Sciatic nerve (tissue), 2 donors: ENCODE data around the gene TP53RK. TPM values are rescaled to one million over a fixed set of nuclear protein-coding genes. Genes with fewer than 3 reads are reported as not detected.

Experiments
- ATAC-seq: fragments of 200-7000 bp; cut with Tn5 transposase; one replicate; pipeline ENCODE4 v1.9.1; 2020; ENCODE audit warnings: mild to moderate bottlenecking, moderate library complexity
- DNase-seq: peaks from one replicate; pipeline ENCODE4 v3.0.0-alpha.2; 2020; ENCODE audit warnings: low spot score
- intact Hi-C: fragments of 100-400 bp; cut with DNase I; formaldehyde crosslinking; loops from one replicate; pipeline ENCODE4 v1.14.2; 2022
- total RNA-seq: library from RNA; stranded (reverse); fragmentation: NEBNext Ultra II Directional; extraction: Animal tissue kit (Norgen Biotek cat#: 25700); gene quantifications from one replicate; pipeline ENCODE4 v1.2.1, GENCODE V29; 2021
- donor health status: DM: no; HTN: no; CAD: no.
- donor health status: DM: no; HTN: no; CAD: no.

The TP53RK gene
- total RNA-seq, 1 donor from 2014 or later: 10.4 TPM

DNA sequence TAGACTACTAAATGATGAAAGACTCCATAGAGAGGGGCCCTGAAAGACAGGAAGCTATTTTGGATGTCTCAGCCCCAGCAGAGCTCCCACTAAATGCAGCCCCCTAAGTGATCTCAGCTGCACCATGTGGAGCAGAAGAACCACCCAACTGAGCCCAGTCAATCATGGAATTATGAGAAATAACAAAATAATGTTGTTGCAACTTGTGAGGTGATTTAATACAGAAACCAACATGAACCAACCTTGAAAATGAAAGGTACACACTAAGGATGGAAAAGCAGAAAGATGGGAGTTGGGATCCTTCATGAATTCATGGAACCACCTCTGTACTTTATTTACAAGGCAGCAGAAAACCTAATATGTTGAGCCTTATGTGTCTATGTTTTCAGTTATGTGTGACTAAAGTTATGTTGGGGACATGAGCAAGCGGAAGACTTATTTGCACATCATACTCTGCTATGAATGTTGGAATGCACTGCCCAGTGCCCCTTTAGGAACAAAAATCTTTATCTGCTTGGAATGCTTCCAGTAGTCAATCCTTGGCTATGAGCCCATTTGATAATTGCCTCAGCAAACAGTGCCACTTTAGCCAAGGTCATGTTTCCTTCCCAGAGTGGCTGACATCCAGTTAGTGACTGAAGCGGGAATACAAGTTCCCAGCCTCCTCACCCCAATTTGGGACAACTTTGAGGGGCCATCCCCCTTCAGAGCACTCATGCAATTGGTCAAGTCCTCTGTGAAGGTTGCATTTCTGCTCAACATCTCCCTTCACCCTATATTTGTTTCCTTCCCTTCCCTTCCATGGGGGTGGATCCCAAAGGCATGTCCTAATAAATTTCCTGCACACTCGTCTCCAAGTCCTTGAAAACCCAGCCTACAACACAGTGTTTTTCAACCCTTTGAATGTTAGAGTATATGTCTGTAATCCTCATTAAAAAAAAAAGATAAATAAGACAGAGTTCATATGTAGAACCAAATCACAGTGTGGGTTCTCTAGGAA is 18.4 kb downstream of the TP53RK start:
- DNase-seq (no peak), ATAC-seq (no peak)
- intact Hi-C loops: no loop called here

DNA sequence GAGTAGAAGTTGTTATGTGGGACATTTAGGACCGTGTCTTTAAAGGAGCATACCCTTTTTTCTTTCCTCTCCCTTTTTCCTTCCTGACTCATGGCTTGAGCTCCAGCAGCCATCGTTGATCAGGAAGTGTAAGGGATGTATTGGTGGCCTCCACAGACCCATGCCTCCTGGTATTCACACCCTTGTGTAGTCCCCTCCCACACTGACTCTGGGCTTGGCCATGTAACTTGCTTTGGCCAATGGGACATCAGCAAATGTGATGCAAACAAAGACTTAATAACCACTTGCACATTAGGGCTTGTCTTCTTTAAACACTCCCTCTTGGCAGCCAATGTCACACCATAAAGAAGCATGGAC is 19.0 kb downstream of the TP53RK start:
- intact Hi-C loops: no loop called here
- DNase-seq (no peak), ATAC-seq (no peak)

DNA sequence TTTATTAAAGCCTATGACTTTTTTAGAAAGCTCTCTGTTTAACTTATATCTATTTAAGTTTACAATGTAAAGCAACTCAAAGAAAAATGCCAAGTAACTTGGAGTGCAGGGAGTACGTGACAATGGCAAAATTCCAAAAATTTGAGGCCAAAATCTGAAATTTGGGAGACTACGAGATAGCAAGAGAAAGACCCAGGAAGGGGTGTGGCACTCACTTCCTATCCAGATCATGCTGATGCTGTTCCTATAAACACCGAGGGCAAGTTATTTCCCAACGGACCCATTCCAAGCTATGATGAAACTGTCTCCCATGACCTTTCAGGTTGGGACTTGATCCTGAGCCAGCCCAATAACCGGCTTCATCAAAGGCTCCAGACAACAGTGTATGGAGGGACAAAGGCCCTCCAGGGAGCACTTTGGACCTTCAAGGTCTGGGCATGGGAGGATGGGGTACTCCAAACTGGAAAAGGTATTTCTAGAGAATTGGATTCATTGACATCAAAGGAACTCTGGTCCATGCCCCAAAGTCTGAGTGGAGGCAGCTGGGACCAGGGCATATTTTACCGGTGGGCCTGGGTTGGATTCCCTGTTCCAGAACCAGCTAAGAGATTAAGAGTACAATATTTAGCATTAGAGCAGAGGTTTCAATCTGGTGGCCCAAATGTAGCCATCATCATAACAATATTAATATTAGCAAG is 22.3 kb downstream of the TP53RK start:
- no peak for DNase-seq
- no peak for ATAC-seq
- intact Hi-C loops: no loop called here

DNA sequence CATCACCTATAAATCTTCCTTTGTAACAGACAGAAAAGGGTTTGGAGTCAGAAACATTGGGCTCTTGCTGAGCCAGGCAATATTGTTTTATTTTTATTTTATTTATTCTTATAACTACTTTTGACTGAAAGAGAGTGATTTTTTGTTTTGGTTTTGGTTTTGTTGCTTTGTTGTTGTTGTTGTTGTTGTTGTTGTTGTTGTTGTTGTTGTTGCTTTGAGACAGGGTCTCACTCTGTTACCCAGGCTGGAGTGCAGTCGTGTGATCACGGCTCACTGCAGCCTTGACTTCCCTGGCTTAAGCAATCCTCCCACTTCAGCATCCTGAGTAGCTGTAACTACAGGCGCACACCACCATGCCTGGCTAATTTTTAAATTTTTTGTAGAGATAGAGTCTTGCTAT is 22.9 kb downstream of the TP53RK start:
- ATAC-seq: no peak
- no peak for DNase-seq
- intact Hi-C loops: no loop called here

DNA sequence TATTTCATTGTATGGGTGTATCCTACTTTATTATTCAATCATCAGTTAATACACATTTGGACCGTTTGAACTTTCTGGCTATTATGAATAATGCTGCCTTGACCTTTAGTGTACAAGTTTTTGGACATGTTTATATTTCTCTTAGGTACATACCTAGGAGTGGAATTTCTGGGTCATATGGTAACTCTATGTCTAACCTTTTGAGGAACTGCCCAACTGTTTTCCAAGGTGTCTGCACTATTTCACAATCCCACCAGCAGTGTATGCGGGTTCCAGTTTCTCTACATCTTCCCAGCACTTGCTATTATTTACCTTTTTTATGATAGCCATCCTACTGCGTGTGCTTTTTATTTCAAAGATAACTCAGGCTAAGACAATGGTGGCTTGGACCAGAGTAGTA is 23.6 kb downstream of the TP53RK start:
- ATAC-seq: no peak
- intact Hi-C loops: no loop called here
- no peak for DNase-seq

DNA sequence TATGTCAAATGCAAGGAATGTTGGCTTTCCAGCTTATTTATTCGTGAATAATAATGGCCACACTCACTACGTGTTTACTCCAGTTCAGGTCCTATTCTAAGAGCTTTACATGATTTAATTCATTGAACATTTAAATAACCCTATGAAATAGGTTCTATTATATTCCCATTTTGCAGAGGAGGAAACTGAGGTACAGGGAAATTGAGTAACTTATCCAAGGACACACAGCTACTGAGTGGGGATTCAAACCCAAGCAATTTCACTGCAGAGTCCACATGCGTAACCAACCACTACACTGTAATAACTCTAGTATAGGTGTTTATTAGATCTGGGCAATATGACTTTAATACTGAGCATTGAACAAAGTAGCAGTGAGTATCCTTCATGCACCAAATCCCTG is 25.7 kb downstream of the TP53RK start:
- ATAC-seq: no peak
- no peak for DNase-seq
- intact Hi-C loops: no loop called here

DNA sequence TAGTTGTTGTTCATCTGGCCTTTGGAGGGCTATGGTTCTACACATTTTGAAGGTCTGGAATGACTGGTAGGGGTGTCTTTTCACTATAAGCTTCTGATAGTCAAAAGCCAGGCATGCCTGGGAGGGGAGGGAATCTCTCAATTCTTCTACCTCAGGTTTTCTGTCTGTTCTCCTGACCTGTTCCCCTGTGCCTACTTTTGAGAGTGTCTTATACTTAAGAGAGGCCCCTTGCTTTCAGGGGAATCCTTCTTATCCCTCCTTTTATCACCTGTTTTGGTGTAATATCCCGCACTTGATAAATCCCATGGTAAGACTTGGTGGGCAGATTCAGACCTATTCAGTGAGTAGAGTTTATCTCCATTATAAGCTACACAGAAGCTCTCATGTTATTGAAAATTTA is 27.6 kb downstream of the TP53RK start:
- intact Hi-C loops: no loop called here
- DNase-seq: no peak
- ATAC-seq: no peak

DNA sequence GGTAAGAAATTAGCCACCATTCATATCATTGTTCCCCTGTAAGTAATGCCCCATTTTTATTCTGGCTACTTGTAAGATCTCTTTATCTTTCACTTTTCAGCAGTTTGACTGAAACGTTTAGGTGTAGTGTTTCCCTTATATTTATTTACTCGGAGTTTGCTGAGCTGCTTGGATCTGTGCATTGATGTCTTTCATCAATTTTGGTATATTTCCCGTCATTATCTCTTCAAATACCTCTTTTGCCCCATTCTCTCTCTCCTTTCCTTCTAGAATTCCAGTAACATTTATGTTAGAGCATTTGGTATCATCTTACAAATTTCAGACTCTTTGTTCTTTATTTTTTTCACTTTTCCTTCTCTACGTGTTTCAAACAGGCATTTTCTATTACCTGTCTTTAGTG is 28.8 kb downstream of the TP53RK start:
- intact Hi-C loops: no loop called here
- ATAC-seq: no peak
- no peak for DNase-seq

DNA sequence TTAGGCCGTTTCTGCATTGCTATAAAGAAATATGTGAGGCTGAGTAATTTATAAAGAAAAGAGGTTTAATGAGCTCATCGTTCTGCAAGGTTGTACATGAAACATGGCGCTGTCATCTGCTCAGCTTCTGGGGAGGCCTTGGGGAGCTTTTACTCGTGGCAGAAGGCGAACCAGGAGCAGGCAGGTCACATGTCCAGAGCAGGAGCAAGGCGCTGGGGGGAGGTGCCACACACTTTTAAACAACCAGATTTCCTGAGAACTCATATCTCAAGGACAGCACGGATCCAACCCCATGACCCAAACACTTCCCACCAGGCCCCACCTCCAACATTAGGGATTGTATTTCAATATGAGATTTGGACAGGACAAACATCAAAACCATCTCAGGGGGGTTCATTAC is 31.6 kb downstream of the TP53RK start:
- ATAC-seq: no peak
- intact Hi-C loops: no loop called here
- DNase-seq: no peak

DNA sequence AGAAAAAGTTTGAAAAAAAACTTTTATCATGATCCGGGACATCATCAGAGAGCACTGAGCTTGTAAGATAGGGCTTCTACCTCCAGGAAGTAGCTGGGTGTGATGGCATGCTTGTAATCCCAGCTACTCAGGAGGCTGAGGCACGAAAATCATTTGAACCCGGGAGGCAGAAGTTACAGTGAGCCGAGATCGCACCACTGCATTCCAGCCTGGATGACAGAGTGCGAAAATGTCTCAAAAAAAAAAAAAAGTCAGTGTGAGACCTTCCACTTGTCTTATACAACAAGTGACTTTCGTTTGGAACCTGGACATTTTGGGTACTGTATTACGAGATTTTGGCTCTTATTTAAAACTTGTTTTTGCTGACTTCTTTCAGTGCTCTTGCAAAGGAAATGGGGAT is 32.1 kb downstream of the TP53RK start:
- intact Hi-C loops: no loop called here
- ATAC-seq (no peak), DNase-seq (no peak)

DNA sequence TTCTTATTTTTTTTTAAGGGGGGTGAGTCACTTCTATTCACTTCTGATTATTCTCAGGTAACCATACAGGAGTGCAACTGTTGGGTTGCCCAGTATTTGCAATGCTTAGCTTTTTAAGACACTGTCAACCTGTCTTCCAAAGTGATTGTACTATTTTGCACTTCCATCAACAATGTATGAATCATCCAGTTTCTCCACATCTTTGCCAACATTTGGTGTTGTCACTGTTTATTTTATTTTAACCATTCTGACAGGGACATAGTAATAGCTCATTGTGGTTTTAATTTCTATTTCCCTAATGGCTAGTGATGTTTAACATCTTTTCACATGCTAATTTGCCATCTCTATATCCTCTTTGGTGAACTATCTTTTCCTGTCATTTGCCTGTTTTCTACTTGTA is 36.5 kb downstream of the TP53RK start:
- intact Hi-C loops: no loop called here
- ATAC-seq: no peak

DNA sequence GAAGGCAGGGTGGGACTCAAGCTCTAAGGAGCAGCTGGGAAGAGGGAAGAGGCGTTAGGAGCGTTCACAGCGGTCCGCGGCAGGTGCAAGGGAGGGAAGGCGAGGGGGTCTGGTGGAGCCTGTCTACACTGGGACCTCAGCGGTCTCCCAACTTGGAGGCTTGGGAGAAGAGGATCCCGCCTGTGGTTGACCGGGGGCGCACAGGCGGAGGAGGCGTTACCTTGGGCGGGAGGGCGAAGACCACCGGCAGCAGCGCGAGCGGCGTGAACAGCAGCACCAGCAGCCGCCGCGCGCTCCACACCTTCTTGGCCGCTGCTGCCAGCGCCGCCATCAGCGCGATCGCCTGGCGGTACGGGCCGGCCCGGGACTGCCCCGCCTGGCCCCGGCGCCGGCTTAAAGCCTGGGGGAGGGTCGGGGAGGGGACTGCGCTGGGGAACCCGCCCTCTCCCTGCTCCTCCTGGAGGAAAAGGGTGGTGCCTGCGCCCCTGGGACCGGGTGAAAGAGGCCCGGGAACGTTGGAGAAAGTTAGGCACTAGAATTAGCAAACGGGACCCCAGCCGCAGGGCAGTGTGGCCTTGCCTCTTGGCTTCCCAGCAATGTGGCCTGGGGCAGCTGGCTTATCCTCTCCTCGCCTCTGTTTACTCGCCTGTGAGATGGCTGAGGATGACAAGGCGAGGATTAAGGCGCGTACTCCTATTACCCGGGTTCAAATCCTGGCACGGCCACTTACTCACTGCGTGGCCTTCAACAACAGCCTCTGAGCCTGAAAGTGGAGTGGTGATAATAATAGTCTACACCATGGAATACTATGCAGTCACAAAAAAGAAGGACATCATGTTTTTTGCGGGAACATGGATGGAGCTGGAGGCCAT is 37.9 kb downstream of the TP53RK start, which contains the start of gene SLC13A3:
Gene SLC13A3 (minus strand): TSS at position 369 of the 872 bp plus-strand sequence. CDS start 38 bp downstream, at position 331.
- intact Hi-C loops: no loop called here
- ATAC-seq (peak; percentile 75), DNase-seq (no peak)

More for the DNA sequence above, 36.5 kb downstream of the TP53RK start:
- DNase-seq: no peak

DNA sequence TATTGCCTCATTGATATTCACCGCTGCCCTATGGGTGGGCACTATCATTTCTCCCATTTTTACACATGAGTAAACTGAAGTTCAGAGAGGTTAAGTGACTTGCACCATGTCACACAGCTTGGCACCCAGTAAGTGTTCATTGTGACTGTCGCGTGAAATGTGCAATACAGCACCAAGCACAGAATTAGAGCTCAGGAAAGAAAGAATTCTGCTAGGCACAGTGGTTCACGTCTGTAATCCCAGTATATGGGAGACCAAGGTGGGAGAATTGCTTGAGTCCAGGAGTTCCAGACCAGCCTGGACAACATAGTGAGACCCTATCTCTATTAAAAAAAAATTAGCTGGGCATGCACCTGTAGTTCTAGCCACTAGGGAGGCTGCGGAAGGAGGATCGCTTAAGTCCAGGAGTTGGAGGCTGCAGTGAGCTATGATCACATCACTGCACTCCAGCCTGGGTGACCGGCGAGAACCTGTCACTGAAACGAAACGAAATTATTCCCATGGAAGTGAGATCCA is 38.6 kb downstream of the TP53RK start:
- ATAC-seq: no peak
- intact Hi-C loops: no loop called here

DNA sequence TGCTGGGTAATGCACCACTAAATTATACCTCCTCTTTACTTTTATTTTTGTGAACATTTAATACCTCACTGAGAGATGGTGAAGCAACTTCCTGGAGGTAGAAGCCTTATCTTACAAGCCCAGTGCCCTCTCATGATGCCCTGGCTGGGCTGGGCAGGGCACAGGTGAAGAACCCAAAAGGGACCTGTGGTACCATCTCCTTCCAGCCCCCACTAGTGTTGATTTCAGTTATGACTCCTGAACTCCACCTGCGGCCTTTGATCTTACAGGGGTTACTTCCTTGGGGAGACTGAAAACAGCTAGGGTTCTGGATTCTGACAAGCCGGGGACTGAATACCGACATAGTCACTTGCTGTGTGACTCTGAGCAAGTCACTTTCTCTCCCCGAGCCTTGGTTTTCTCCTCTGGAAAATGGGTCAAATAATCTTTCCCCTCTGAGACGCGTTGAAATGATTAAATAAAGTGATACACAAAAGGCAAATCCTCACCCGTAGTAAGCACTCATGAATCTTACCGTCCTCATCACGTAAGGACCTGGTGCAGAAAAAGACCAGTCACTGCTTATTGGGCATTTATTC is 39.2 kb downstream of the TP53RK start:
- ATAC-seq (no peak), DNase-seq (no peak)
- intact Hi-C loops: no loop called here

More for the DNA sequence above, 38.6 kb downstream of the TP53RK start:
- no peak for DNase-seq

DNA sequence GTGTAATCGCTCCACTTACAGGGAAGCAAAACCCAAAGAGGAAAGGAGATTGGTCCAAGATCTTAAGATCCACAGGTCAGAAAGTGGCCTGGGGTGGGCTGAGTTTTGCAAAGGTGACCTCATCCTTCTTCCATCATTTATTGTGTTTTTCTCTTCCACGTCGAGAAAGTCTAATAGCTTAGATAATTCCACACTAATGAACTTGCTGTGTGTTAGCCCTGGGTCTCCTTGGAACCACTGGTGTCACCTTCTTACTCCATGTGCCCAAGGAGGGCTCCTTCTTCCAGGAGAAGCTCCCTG is 39.6 kb downstream of the TP53RK start:
- no peak for DNase-seq
- ATAC-seq: no peak
- intact Hi-C loops: no loop called here

DNA sequence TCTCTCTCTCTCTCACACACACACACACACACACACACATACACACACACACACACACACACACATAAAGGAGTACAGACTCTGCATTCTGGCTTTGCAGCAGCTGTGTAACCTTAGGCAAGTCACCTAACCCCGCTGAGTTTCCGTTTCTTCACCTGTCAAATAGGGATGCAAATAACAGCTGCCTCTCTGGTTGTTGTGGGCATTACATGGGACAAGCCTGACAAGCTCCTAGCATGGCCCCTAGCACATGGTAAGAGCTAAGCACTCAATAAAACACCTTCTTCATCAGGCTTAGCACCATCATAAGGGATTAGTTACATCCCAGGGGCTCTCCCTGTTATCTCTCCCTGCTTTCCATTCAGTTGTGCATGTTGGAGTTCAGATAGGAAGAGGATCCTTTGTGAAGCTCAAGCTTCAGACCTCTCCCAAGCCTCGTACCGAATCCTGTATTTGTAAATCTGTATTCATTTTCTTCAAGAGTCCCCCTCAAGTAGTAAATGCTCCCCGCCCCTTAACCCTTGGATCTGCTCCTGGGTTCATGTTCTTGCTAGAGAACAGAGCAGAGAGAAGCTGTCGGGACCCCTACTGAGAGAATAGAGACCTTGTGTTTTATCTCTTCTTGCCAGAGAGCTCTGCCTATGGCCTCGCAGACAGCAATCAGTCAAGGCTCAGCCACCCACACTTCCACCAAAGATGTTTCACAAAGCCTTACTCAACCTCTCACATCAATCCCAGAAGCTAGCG is 40.2 kb downstream of the TP53RK start:
- ATAC-seq (no peak), DNase-seq (no peak)
- intact Hi-C loops: no loop called here

DNA sequence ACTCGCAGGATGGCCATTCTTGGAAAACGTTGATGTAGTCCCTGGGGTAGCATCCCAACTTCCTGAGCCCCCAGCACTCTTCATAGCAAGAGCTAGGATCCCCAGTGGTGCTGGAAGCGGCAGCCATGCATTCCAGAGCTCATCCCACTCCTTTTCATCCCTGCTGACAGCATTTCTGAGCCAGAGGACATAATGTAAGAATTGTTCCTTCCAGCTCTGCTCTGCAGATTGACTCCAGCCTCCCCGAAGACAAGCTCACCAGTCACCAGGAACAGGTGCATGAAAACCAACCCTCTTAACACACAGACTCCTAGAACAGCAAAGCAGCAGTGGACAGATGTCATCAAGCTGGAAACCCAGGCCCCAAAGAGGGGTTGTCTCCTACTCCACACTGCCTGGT is 41.8 kb downstream of the TP53RK start:
- ATAC-seq (peak; percentile 56), DNase-seq (no peak)
- intact Hi-C loops: no loop called here

DNA sequence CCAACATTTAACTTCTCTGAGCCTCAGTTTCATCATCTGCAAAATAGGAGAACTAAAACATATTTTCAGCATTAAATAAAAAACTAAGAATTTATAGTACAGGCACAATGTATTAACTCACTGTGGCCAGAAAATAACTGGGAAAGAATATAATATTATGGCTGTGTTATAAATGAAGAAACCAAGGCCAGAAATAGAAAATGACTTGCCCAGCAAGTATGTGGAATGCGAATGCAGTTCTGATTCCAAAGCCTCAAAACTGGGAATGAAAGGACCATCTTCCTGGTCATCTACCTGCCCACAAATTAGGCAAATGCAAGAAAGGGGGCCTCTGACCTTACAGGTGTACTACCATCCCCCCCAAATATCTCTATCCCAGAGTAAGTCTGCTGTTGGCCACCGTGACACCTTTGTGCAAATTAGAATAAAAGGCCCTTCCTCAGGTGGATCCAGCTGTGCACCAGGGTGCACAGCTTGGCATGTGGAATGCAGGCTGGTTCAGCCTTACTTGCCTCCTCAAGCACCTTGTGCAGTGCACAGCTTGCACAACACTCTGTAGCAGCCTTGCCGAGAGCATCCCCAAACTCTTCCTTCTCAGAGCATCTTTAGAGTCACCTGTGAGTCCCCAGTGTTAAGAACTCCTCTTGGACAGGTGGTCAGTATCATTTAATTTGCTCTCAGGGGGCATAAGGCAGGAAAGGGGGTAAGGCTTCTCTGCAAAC is 42.4 kb downstream of the TP53RK start:
- ATAC-seq (no peak), DNase-seq (no peak)
- intact Hi-C loops: no loop called here
